HepG2 (cell line): ENCODE measurements around the gene ALK. TPM values are rescaled to one million over a fixed set of nuclear protein-coding genes. Genes with fewer than 3 reads are reported as not detected.

Experiments used
- ATAC-seq: fragments of 200-7000 bp; cut with Tn5 transposase; 3 replicates; pipeline ENCODE4 v1.9.1; 2020; ENCODE audit warnings: mild to moderate bottlenecking, moderate library complexity
- BruUV-seq: library from RNA; stranded (reverse); fragments of 400-500 nt; replicated peaks from 2 replicates; lab custom pipeline; 2021; lab: Mats Ljungman, UMichigan
- CTCF ChIA-PET: fragments of 300-600 bp; formaldehyde crosslinking; extraction: SDS; loops from one replicate; lab custom pipeline; 2021; ENCODE audit warnings: low total read pairs, inconsistent platforms, low intra/inter-chr PET ratio; lab: Yijun Ruan, JAX
- POLR2A ChIA-PET: fragments of 350-600 bp; sonication (Branson Sonifier 250); formaldehyde crosslinking; loops from one replicate; lab custom pipeline; 2020; ENCODE audit warnings: antibody characterized with exemption, inconsistent platforms; lab: Yijun Ruan, JAX
- DNase-seq: peaks from one replicate; pipeline ENCODE4 v3.0.0-alpha.2; 2015; ENCODE audit warnings: low spot score
- FAIRE-seq: peaks from 3 replicates; lab custom pipeline; 2011; peaks lifted over from hg19 to GRCh38; lab: Jason Lieb, UNC
- H2AFZ ChIP-seq: one replicate; pipeline ENCODE4 v1.6.1; 2011; ENCODE audit warnings: low read length, inconsistent platforms
- H3K27ac ChIP-seq: fragments of 300-600 bp; 3 replicates; pipeline ENCODE4 v1.8.0; 2011; ENCODE audit warnings: mixed run types, mild to moderate bottlenecking, mixed read lengths, low read length, inconsistent platforms; ENCODE audit not compliant: insufficient read depth; ENCODE audit errors: extremely low read length
- H3K27me3 ChIP-seq, 2 experiments: fragments of 200-600 bp in 1 of 2; 2 replicates in 1 of 2; 3 replicates in 1 of 2; pipeline versions ENCODE4 v1.6.0 to v1.8.0; 2011; ENCODE audit warnings: low read length in 2 of 2, mild to moderate bottlenecking in 2 of 2, moderate library complexity in 2 of 2, inconsistent platforms in 1 of 2; ENCODE audit not compliant: insufficient read depth in 2 of 2, control insufficient read depth in 1 of 2
- H3K36me3 ChIP-seq, 2 experiments: fragments of 200-600 bp in 1 of 2; replicated peaks in 1 of 2; 2 replicates in 1 of 2; 3 replicates in 1 of 2; pipeline versions ENCODE4 v1.5.1 to v1.8.0; 2011; ENCODE audit warnings: low read length in 2 of 2, inconsistent platforms in 1 of 2; ENCODE audit not compliant: insufficient read depth in 2 of 2, control insufficient read depth in 1 of 2
- H3K4me1 ChIP-seq: 2 replicates; pipeline ENCODE4 v1.5.1; 2012; ENCODE audit warnings: low read length, inconsistent platforms; ENCODE audit not compliant: insufficient read depth
- H3K4me2 ChIP-seq: 2 replicates; pipeline ENCODE4 v1.6.0; 2011; ENCODE audit warnings: low read depth, low read length, inconsistent platforms
- H3K4me3 ChIP-seq, 3 experiments: fragments of 200-600 bp in 1 of 3; sonication (generic), shearing (Covaris generic) in 1 of 3; replicated peaks in 1 of 3; 2 replicates each; pipeline ENCODE4 v1.5.1; 2011 to 2016; ENCODE audit warnings: low read length in 3 of 3, inconsistent platforms in 2 of 3, low read depth in 2 of 3, mild to moderate bottlenecking in 2 of 3, control low read depth in 1 of 3, mixed read lengths in 1 of 3; ENCODE audit not compliant: insufficient read depth in 1 of 3
- H3K79me2 ChIP-seq: one replicate; pipeline ENCODE4 v1.6.1; 2011; ENCODE audit warnings: low read length, inconsistent platforms; ENCODE audit not compliant: insufficient read depth
- H3K9ac ChIP-seq: 2 replicates; pipeline ENCODE4 v1.6.0; 2011; ENCODE audit warnings: mild to moderate bottlenecking, low read depth, low read length, inconsistent platforms; ENCODE audit not compliant: insufficient read depth
- H3K9me3 ChIP-seq: 2 replicates; pipeline ENCODE4 v1.5.1; 2012; ENCODE audit warnings: mild to moderate bottlenecking, low read length
- H4K20me1 ChIP-seq: 2 replicates; pipeline ENCODE4 v1.6.0; 2011; ENCODE audit warnings: inconsistent platforms, mild to moderate bottlenecking, low read length, moderate library complexity; ENCODE audit not compliant: insufficient read depth
- AHDC1 ChIP-seq: sonication (generic); formaldehyde crosslinking; IDR thresholded peaks from 2 replicates; pipeline ENCODE4 v1.5.1; 2020; ENCODE audit warnings: mild to moderate bottlenecking, missing genetic modification reagents, borderline replicate concordance
- GATA4 ChIP-seq: sonication (generic); IDR thresholded peaks from 2 replicates; pipeline ENCODE4 v1.6.1; 2016; ENCODE audit warnings: antibody characterized with exemption, low read depth, borderline replicate concordance
- GPBP1L1 ChIP-seq: sonication (generic); formaldehyde crosslinking; IDR thresholded peaks from 2 replicates; pipeline ENCODE4 v1.5.0; 2020; ENCODE audit warnings: mild to moderate bottlenecking, missing genetic modification reagents
- MXD1 ChIP-seq: sonication (generic); formaldehyde crosslinking; IDR thresholded peaks from 2 replicates; pipeline ENCODE4 v1.4.0; 2020; ENCODE audit warnings: mild to moderate bottlenecking, missing genetic modification reagents
- TSC22D2 ChIP-seq: sonication (generic); formaldehyde crosslinking; IDR thresholded peaks from 2 replicates; pipeline ENCODE4 v1.5.1; 2020; ENCODE audit warnings: missing genetic modification reagents, mild to moderate bottlenecking, borderline replicate concordance
- ZNF224 ChIP-seq: sonication (generic); formaldehyde crosslinking; IDR thresholded peaks from 2 replicates; pipeline ENCODE4 v1.5.0; 2020; ENCODE audit warnings: mild to moderate bottlenecking, missing genetic modification reagents
- ZNF446 ChIP-seq: sonication (generic); formaldehyde crosslinking; IDR thresholded peaks from 2 replicates; pipeline ENCODE4 v1.5.0; 2020; ENCODE audit warnings: mild to moderate bottlenecking, missing genetic modification reagents
- ZNF704 ChIP-seq: sonication (generic); formaldehyde crosslinking; IDR thresholded peaks from 2 replicates; pipeline ENCODE4 v1.8.1; 2023; ENCODE audit warnings: mild to moderate bottlenecking, inconsistent platforms, moderate library complexity, missing genetic modification reagents, borderline replicate concordance
- ZNF761 ChIP-seq: sonication (generic); formaldehyde crosslinking; conservative IDR thresholded peaks from 2 replicates; pipeline ENCODE4 v1.4.0; 2020; ENCODE audit warnings: mild to moderate bottlenecking, missing genetic modification reagents
- WGBS: methylation state at CpG from one replicate; pipeline ENCODE4 v1.1.6; 2017; ENCODE audit warnings: low lambda C conversion rate; 5-methylcytosine and 5-hydroxymethylcytosine counted together
- in situ Hi-C: cut with HindIII; loops from 2 replicates; pipeline ENCODE4 v1.10.0; 2017; ENCODE audit warnings: low pct_unique_long_range_greater_than_20kb; ENCODE audit not compliant: extremely low pct_ligation_motif_present
- intact Hi-C: fragments of 100-400 bp; cut with micrococcal nuclease; formaldehyde crosslinking; loops from one replicate; pipeline ENCODE4 v1.10.0; 2022; ENCODE audit not compliant: unreplicated experiment
- polyA plus RNA-seq, 8 experiments: library from polyadenylated mRNA; depleted of rRNA in 3 of 8; stranded (reverse) in 7 of 8; unstranded in 1 of 8; fragments of >200 nt; fragmentation: Illumina TruSeq in 4 of 8; extraction: Trizol in 4 of 8; gene quantifications; 2 replicates each; pipeline versions ENCODE4 v1.2.1 to v1.2.3, GENCODE V29; 2011 to 2016; ENCODE audit warnings: low read depth in 4 of 8, missing spikeins in 1 of 8, mixed read lengths in 1 of 8; ENCODE audit not compliant: insufficient read depth in 1 of 8
- total RNA-seq, 5 experiments: library from RNA; depleted of rRNA; stranded (reverse); fragments of >200 nt; fragmentation: Illumina TruSeq; extraction: Trizol; gene quantifications; 2 replicates each; pipeline ENCODE4 v1.2.3, GENCODE V29; 2016; ENCODE audit warnings: low read depth in 1 of 5

Gene ALK
- total and polyA plus RNA-seq, 2 of the 13 experiments (the other 11 are each of a cell fraction or from before 2014, with no cell fraction given), result not detected

GRCh38 chr2:29227935-29228675, 693.3 kb downstream of the ALK start:
- peaks cover 14 to 86% of the 10 kb centered on the region in 2 experiments; a peak in 4 of 5 replicates for H3K27me3 ChIP-seq
- intact Hi-C loops (no loop called here), in situ Hi-C loops (no loop called here)
- no peak for DNase-seq
- H3K27ac ChIP-seq, result no peak overlapping the region
- no peak overlapping the region for H3K4me2 ChIP-seq
- no peaks in the 10 kb centered on the region for H3K4me1 ChIP-seq
- no peak; the same call in 2 of the 3 replicates for ATAC-seq
- no peaks in the 10 kb centered on the region for H3K36me3 ChIP-seq
- no TSS peak for BruUV-seq
- CTCF ChIA-PET, result no interaction called here
- H3K4me3 ChIP-seq, result no peak overlapping the region
- WGBS, result 3% methylated on average over 6 of the region's 15 CpGs
- no peak for FAIRE-seq
- POLR2A ChIA-PET, result no interaction called here
- H2AFZ ChIP-seq, result no peak overlapping the region
- no peaks in the 10 kb centered on the region for H3K79me2 ChIP-seq
- H3K9ac ChIP-seq, result no peak overlapping the region
- no peaks in the 10 kb centered on the region for H4K20me1 ChIP-seq
- no peaks in the 10 kb centered on the region for H3K9me3 ChIP-seq
- TF ChIP-seq ZNF446 (no peak), MXD1 (no peak), AHDC1 (no peak), ZNF704 (CRISPR knock-in tag) (no peak), GPBP1L1 (CRISPR knock-in tag) (no peak), GATA4 (no peak), ZNF224 (CRISPR knock-in tag) (no peak), TSC22D2 (no peak), ZNF761 (CRISPR knock-in tag) (no peak)
